SKM-1 treated with dmso at 0.1 percent for 144 hours (cell line): Measurements from ENCODE around the gene KIR3DL3.
"Not testable (repeated sequence)": the region's sequence is repeated elsewhere in the genome, so short reads cannot be mapped to it uniquely, and the experiment has no call there.

ENCODE experiments used
- DNase-seq: peaks from one replicate; lab custom pipeline; 2025; ENCODE audit not compliant: unreplicated experiment; lab: John Stamatoyannopoulos, UW

Gene KIR3DL3

GRCh38 chr19:54729416-54730188 lies 5.4 kb downstream of the KIR3DL3 start:
- no peak for DNase-seq

- DNase-seq: no peak
Measured at GRCh38 chr19:54731191-54731590, 6.9 kb downstream of the KIR3DL3 start.

DNA sequence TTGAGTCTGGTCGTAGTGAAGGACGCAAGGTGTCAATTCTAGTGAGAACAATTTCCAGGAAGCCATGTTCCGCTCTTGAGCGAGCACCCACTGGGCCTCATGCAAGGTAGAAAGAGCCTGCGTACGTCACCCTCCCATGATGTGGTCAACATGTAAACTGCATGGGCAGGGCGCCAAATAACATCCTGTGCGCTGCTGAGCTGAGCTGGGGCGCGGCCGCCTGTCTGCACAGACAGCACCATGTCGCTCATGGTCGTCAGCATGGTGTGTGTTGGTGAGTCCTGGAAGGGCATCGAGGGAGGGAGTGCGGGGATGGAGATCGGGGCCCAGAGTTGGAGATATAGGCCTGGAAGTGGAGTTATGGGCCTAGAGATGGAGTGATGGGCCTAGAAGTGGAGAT lies 14.1 kb downstream of the KIR3DL3 start, which contains the start of gene KIR2DL3:
KIR2DL3 (plus strand) TSS at position 208 of the 400 bp plus-strand sequence; CDS start at position 241, 33 bp downstream.
- not testable (repeated sequence) for DNase-seq

DNA sequence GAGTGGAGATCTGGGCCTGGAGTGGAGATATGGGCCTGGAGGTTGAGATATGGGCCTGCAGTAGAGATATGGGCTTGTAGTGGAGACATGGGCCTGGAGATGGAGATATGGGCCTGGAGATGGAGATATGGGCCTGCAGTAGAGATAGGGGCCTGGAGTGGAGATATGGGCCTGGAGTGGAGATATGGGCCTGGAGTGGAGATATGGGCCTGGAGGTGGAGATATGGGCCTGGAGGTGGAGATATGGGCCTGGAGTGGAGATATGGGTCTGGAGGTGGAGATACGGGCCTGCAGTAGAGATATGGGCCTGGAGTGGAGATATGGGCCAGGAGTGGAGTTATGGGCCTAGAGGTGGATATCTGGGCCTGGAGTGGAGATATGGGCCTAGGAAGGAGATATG lies 14.5 kb downstream of the KIR3DL3 start:
- no peak for DNase-seq

- DNase-seq: no peak
Measured at GRCh38 chr19:54739587-54740497, 15.6 kb downstream of the KIR3DL3 start.

DNA sequence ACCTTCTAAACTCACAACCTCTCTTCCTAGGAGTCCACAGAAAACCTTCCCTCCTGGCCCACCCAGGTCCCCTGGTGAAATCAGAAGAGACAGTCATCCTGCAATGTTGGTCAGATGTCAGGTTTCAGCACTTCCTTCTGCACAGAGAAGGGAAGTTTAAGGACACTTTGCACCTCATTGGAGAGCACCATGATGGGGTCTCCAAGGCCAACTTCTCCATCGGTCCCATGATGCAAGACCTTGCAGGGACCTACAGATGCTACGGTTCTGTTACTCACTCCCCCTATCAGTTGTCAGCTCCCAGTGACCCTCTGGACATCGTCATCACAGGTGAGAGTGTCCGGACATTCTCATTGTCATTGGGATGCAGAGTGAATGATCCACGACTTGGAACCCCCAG lies 17.7 kb downstream of the KIR3DL3 start:
- DNase-seq: not testable (repeated sequence)

DNA sequence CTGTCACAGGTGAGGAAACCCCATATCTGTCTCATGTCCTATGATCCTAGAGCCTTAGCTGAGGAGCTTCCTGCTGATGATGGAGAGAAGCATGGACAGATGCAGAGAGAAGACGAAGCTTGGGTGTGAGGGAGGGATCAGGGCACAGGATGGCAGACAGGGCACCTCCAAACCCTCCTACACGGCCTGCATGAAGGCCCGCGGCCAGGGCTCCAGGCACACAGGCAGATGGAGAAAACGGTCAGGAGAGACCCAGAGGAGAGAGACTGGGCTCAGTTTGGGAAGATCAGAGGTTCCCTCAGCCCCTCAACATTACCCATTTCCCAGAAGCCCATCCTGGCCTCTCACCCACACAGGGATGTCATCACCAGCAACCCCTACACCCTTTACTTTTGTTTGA lies 19.8 kb downstream of the KIR3DL3 start:
- DNase-seq: not testable (repeated sequence)

DNA sequence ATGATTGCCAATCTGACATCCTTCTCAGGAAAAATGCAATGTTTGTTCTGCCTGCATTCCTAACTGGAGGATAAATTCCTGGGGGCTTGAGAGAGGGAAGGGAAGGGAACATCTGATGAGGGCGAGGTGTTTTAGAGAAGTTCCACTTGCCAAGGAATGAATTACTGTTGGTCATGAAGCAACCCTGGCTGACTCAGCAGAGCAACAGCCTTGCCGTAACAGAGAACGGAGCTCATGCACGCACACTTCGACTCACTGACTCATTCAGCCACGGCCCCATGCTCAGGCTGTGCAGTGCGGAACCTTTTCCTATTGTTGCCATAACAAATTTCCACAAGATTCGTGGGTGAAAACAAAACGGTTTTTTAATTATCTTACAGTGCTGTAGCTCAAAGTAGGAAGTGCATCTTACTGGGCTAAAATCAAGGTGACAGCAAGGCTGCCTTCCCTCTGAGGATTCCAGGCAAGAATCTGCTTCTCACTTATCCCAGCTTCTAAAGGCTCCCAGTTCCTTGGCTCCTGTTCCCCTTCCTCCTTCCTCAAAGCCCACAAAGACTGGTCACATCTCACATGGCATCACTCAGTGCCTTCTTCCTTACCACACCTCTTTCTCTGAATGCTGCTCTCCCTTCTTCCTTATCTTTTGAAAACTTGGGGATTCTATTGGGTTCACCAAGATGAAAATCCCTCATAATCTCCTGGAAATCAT lies 23.5 kb downstream of the KIR3DL3 start:
- DNase-seq: peak; percentile 9

DNA sequence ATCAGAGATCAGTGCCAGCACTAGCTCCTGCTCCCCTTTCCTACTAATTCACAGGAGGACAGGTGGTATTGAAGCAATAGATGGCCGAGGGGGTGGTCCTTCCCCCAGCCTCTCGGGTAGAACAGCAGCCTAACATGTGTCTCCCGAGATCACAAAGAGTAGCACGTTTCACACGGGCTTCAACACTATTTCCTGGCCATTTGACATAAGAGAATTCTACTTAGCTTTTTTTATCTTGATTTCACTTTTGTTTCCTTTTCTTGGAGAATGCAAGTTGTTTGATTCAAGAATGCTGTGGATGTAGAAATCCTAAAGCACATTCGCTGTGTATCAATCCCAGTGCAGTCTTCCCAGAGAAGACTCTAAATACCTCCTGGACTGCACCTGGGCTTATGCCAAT lies 26.0 kb downstream of the KIR3DL3 start:
- DNase-seq: not testable (repeated sequence)

GRCh38 chr19:54756204-54757110 lies 32.2 kb downstream of the KIR3DL3 start:
- DNase-seq: not testable (repeated sequence)

GRCh38 chr19:54758577-54758976 lies 34.3 kb downstream of the KIR3DL3 start:
- DNase-seq: not testable (repeated sequence)

GRCh38 chr19:54764219-54764618 lies 40.0 kb downstream of the KIR3DL3 start:
- DNase-seq: peak; percentile 23

- DNase-seq: not testable (repeated sequence)
Measured at GRCh38 chr19:54766464-54766863, 42.2 kb downstream of the KIR3DL3 start.

DNA sequence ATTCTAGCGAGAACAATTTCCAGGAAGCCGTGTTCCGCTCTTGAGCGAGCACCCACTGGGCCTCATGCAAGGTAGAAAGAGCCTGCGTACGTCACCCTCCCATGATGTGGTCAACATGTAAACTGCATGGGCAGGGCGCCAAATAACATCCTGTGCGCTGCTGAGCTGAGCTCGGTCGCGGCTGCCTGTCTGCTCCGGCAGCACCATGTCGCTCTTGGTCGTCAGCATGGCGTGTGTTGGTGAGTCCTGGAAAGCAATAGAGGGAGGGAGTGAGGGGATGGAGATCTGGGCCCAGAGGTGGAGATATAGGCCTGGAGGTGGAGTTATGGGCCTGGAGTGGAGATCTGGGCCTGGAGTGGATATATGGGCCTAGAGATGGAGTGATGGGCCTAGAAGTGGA lies 45.4 kb downstream of the KIR3DL3 start, which contains the start of gene KIR2DL1:
KIR2DL1 (plus strand) TSS at position 148 of the 400 bp plus-strand sequence; CDS start at position 206, 58 bp downstream.
- DNase-seq: not testable (repeated sequence)

- not testable (repeated sequence) for DNase-seq
Measured at GRCh38 chr19:54770511-54770910, 46.3 kb downstream of the KIR3DL3 start.

DNA sequence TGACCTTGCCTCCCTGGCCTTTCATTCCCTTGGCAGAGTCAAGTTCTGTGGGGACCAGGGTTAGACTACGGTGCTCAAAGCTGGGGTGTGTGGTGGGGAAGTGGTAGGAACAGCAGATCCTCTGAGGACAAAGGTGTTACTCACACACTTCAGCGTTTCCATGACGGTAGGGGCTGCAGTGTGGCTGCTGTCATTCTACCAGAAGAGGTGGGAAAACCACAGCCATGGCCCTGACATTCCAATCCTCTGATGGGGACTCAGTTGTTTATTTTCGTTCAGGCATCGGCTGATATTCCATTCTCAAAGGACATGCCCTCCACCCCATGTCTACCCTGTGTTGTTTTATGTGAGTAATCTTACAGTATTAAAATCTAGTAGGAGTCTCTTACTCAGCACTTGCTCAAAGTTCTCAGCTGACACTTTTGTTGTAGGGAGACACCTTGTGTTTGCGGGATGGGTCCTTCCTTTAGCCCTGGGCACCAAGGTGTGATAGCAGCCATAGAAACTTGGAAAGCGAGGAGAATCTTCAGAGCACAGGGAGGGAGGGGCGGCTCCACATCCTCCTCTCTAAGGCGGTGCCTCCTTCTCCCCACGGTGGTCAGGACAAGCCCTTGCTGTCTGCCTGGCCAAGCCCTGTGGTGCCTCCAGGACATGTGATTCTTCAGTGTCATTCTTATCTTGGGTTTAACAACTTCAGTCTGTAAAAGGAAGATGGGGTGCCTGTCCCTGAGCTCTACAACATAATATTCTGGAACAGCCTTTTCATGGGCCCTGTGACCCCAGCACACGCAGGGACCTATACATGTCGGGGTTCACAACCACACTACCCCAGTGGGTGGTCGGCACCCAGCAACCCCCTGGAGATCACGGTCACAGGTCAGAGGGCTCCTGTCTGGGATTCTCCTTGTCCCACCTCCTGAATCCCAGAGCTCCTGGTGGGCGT lies 47.0 kb downstream of the KIR3DL3 start:
- DNase-seq: not testable (repeated sequence)

DNA sequence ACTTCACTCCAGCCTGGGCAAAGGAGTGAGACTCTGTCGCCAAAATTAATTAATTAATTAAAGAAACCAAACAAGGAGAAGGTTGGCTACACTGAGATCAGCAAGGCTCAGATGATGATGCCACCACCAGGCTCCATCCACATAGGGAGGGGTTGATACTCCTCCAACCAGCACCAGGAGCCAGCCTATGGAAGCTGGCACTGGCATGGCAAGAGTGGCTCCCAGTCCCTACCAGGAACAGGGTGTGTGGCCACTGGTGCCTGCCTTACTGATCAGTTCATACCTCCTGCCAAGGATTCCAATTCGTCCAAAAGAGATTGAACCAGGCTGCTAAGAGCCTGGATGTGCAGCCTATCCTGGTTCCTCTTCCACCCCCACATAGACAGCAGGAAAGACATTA lies 48.4 kb downstream of the KIR3DL3 start:
- not testable (repeated sequence) for DNase-seq

GRCh38 chr19:54775095-54775815 lies 51.0 kb downstream of the KIR3DL3 start:
- DNase-seq: not testable (repeated sequence)
